Upper lobe of left lung (tissue), 4 donors: ENCODE data around the gene AFF3.

Experiments
- CTCF ChIP-seq, 6 experiments: fragments of 450-650 bp in 4 of 6; fragments of 200-600 bp in 2 of 6; sonication (generic) in 2 of 6; IDR thresholded peaks; one replicate each; pipeline ENCODE4 v1.5.1; 2016 to 2019; ENCODE audit warnings: antibody characterized with exemption in 6 of 6
- EP300 ChIP-seq, 4 donors: sonication (generic); formaldehyde crosslinking; IDR thresholded peaks; one replicate each; pipeline ENCODE4 v1.5.1; 2017; ENCODE audit warnings: antibody characterized with exemption in 4 of 4, control low read depth in 2 of 4
- POLR2A ChIP-seq, 4 donors: fragments of 450-650 bp; IDR thresholded peaks; one replicate each; pipeline ENCODE4 v1.5.1; 2016 to 2017; ENCODE audit warnings: antibody characterized with exemption in 4 of 4, mild to moderate bottlenecking in 2 of 4
- POLR2AphosphoS5 ChIP-seq, 2 donors: sonication (generic); formaldehyde crosslinking; IDR thresholded peaks; one replicate each; pipeline ENCODE4 v1.5.1; 2017; ENCODE audit warnings: antibody characterized with exemption in 2 of 2

- TF ChIP-seq CTCF (IDR thresholded peaks at IDR 0.05) (no peak), POLR2A (IDR thresholded peaks at IDR 0.05) (no peak), POLR2AphosphoS5 (IDR thresholded peaks at IDR 0.05) (no peak), EP300 (IDR thresholded peaks at IDR 0.05) (no peak)
These were observed 168.1 kb downstream of the AFF3 start for GRCh38 chr2:99974275-99974674.
